ENCODE results near the gene SFT2D3. TPM values are rescaled to one million over a fixed set of nuclear protein-coding genes. Genes with fewer than 3 reads are reported as not detected.

The SFT2D3 gene
- total and polyA plus RNA-seq, 9 of the 15 experiments (the other 6 are each of a cell fraction or from before 2014, with no cell fraction given): 7.5 to 9.9 (median 8.9) TPM; not detected in 2

GRCh38 chr2:127703282-127703681 is 2.0 kb downstream of the SFT2D3 start:
- no peaks in the 10 kb centered on the region for H3K9me3 ChIP-seq (replicated peaks; ENCODE audit: control insufficient read depth, insufficient read depth, low read depth, low read length)
- H2AFZ ChIP-seq (ENCODE audit: low read depth, low read length): no peak overlapping the region
- peaks cover 35% of the 10 kb centered on the region for H3K79me2 ChIP-seq (ENCODE audit: control insufficient read depth, insufficient read depth, low read length)
- H3K4me1 ChIP-seq (replicated peaks in 1 of 2; ENCODE audit: control insufficient read depth in 2 of 2, insufficient read depth in 2 of 2, low read length in 2 of 2): peaks cover 18 to 26% of the 10 kb centered on the region in 2 experiments
- no peak overlapping the region for H3K27ac ChIP-seq (ENCODE audit: extremely low read depth, low read depth, low read length)
- peak overlapping the region; percentile 83; the same call in 1 of the 2 replicates for H3K4me3 ChIP-seq
- peak overlapping the region; percentile 93 for H3K4me2 ChIP-seq (ENCODE audit: insufficient read depth, low read length)
- no peaks in the 10 kb centered on the region; the same call in none of the 2 replicates for H4K20me1 ChIP-seq (replicated peaks; ENCODE audit: control insufficient read depth, insufficient read depth, low read length)
- H3K36me3 ChIP-seq (ENCODE audit: control insufficient read depth, insufficient read depth, low read length): peaks cover 54% of the 10 kb centered on the region
- no peaks in the 10 kb centered on the region for H3K27me3 ChIP-seq (ENCODE audit: control insufficient read depth in 2 of 2, insufficient read depth in 2 of 2, low read length in 2 of 2)
- ChIA-PET POLR2A (interaction anchor here (1.1 to 1.8 kb wide), 4 partner anchors 9 to 238 kb away, joined by 3 to 6 read pairs (median 3); no protein-coding TSS in a partner anchor), CTCF (ENCODE audit: low intra/inter-chr PET ratio) (no interaction called here)
- peak; percentile 37 for FAIRE-seq
- no peak for TF ChIP-seq MTA1 (IDR thresholded peaks at IDR 0.05; ENCODE audit: borderline replicate concordance)
- TF ChIP-seq ZNF3 (CRISPR knock-in tag; IDR thresholded peaks at IDR 0.05): no peak
- no peak for TF ChIP-seq BRD4 (IDR thresholded peaks at IDR 0.05)
- no peak for TF ChIP-seq ZNF583 (CRISPR knock-in tag; IDR thresholded peaks at IDR 0.05)
- TF ChIP-seq ZNF431 (CRISPR knock-in tag; IDR thresholded peaks at IDR 0.05): no peak
- no peak for TF ChIP-seq E2F5 (CRISPR knock-in tag; IDR thresholded peaks at IDR 0.05)
- no peak for TF ChIP-seq BDP1 (IDR thresholded peaks at IDR 0.05; ENCODE audit: insufficient read depth, insufficient read length)
- TF ChIP-seq JUN (IDR thresholded peaks at IDR 0.05; ENCODE audit: borderline replicate concordance, low read depth, low read length): no peak
- TF ChIP-seq JUN (CRISPR knock-in tag; IDR thresholded peaks at IDR 0.05; ENCODE audit: borderline replicate concordance): no peak
- TF ChIP-seq HNRNPLL (IDR thresholded peaks at IDR 0.05; ENCODE audit: low read depth, low read length, poor library complexity, severe bottlenecking): no peak
- TF ChIP-seq, protein P1, sequence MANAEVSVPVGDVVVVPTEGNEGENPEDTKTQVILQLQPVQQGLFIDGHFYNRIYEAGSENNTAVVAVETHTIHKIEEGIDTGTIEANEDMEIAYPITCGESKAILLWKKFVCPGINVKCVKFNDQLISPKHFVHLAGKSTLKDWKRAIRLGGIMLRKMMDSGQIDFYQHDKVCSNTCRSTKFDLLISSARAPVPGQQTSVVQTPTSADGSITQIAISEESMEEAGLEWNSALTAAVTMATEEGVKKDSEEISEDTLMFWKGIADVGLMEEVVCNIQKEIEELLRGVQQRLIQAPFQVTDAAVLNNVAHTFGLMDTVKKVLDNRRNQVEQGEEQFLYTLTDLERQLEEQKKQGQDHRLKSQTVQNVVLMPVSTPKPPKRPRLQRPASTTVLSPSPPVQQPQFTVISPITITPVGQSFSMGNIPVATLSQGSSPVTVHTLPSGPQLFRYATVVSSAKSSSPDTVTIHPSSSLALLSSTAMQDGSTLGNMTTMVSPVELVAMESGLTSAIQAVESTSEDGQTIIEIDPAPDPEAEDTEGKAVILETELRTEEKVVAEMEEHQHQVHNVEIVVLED (CRISPR knock-in tag; IDR thresholded peaks at IDR 0.05): no peak
- TF ChIP-seq, protein P2, sequence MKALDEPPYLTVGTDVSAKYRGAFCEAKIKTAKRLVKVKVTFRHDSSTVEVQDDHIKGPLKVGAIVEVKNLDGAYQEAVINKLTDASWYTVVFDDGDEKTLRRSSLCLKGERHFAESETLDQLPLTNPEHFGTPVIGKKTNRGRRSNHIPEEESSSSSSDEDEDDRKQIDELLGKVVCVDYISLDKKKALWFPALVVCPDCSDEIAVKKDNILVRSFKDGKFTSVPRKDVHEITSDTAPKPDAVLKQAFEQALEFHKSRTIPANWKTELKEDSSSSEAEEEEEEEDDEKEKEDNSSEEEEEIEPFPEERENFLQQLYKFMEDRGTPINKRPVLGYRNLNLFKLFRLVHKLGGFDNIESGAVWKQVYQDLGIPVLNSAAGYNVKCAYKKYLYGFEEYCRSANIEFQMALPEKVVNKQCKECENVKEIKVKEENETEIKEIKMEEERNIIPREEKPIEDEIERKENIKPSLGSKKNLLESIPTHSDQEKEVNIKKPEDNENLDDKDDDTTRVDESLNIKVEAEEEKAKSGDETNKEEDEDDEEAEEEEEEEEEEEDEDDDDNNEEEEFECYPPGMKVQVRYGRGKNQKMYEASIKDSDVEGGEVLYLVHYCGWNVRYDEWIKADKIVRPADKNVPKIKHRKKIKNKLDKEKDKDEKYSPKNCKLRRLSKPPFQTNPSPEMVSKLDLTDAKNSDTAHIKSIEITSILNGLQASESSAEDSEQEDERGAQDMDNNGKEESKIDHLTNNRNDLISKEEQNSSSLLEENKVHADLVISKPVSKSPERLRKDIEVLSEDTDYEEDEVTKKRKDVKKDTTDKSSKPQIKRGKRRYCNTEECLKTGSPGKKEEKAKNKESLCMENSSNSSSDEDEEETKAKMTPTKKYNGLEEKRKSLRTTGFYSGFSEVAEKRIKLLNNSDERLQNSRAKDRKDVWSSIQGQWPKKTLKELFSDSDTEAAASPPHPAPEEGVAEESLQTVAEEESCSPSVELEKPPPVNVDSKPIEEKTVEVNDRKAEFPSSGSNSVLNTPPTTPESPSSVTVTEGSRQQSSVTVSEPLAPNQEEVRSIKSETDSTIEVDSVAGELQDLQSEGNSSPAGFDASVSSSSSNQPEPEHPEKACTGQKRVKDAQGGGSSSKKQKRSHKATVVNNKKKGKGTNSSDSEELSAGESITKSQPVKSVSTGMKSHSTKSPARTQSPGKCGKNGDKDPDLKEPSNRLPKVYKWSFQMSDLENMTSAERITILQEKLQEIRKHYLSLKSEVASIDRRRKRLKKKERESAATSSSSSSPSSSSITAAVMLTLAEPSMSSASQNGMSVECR (CRISPR knock-in tag; IDR thresholded peaks at IDR 0.05): no peak
- TF ChIP-seq NFE2 (IDR thresholded peaks at IDR 0.05; ENCODE audit: low read depth): no peak
- no peak for TF ChIP-seq ZKSCAN1 (IDR thresholded peaks at IDR 0.05; ENCODE audit: low read depth, low read length)
- TF ChIP-seq TGIF2 (CRISPR knock-in tag; IDR thresholded peaks at IDR 0.05): no peak
- TF ChIP-seq RBBP5 (IDR thresholded peaks at IDR 0.05; ENCODE audit: borderline replicate concordance, insufficient read depth, low read length, poor library complexity, severe bottlenecking): no peak
- TF ChIP-seq RB1 (IDR thresholded peaks at IDR 0.05; ENCODE audit: low read depth): no peak
- TF ChIP-seq HNRNPK (IDR thresholded peaks at IDR 0.05; ENCODE audit: low read depth, low read length, poor library complexity, severe bottlenecking): no peak
- no peak for ATAC-seq
- peak overlapping the region in 1 of 2 experiments; percentile 54; a peak in 1 of 4 replicates for H3K9ac ChIP-seq (ENCODE audit: insufficient read depth in 1 of 2, low read depth in 2 of 2, low read length in 2 of 2)
- in situ Hi-C loops (cut with MboI) (no loop called here), intact Hi-C loops (cut with micrococcal nuclease) (no loop called here)
- H3K9me1 ChIP-seq (ENCODE audit: control insufficient read depth, insufficient read depth, low read length): no peaks in the 10 kb centered on the region
- no TSS peak for BruUV-seq (replicated peaks)
- WGBS (ENCODE audit: insufficient coverage, low coverage, missing lambda C conversion rate): 46% methylated on average over 5 of the region's 5 CpGs
- peak in 1 of 4 experiments; percentile 16 for DNase-seq (ENCODE audit: extremely low read depth in 1 of 4, low spot score in 3 of 4)

All from K562 (cell line).